HAP-1 (cell line): ENCODE measurements around the gene GNAL.

Source experiments
- DNase-seq, 2 experiments: peaks; one replicate each; pipeline ENCODE4 v3.0.0-alpha.2; 2016 to 2020; ENCODE audit warnings: low spot score in 2 of 2
- H3K27me3 ChIP-seq: fragments of 250-450 bp; sonication (Bioruptor Pico); 2 replicates; pipeline ENCODE4 v1.5.1; 2020; ENCODE audit warnings: low read depth, mild to moderate bottlenecking, moderate library complexity
- H3K36me3 ChIP-seq: fragments of 250-450 bp; sonication (Bioruptor Pico); replicated peaks from 2 replicates; pipeline ENCODE4 v1.5.1; 2020; ENCODE audit warnings: mild to moderate bottlenecking
- H3K4me1 ChIP-seq: fragments of 250-450 bp; sonication (Bioruptor Pico); 2 replicates; pipeline ENCODE4 v1.5.1; 2020; ENCODE audit warnings: mild to moderate bottlenecking
- H3K4me3 ChIP-seq: fragments of 250-450 bp; sonication (Bioruptor Pico); 2 replicates; pipeline ENCODE4 v1.5.1; 2020; ENCODE audit warnings: mild to moderate bottlenecking, moderate library complexity
- H3K9me3 ChIP-seq: fragments of 250-450 bp; sonication (Bioruptor Pico); 2 replicates; pipeline ENCODE4 v1.5.1; 2020; ENCODE audit warnings: mild to moderate bottlenecking, moderate library complexity
- in situ Hi-C: fragments of 300-500 bp; cut with MboI; formaldehyde crosslinking; loops from 3 replicates; pipeline ENCODE4 v1.14.3; 2020; ENCODE audit warnings: low sequenced_read_pairs, inconsistent platforms, mixed read lengths

GNAL gene

GRCh38 chr18:11866764-11867163, 177.7 kb downstream of the GNAL start:
- in situ Hi-C loops: no loop called here
- H3K4me3 ChIP-seq: no peak overlapping the region
- no peaks in the 10 kb centered on the region for H3K9me3 ChIP-seq
- no peaks in the 10 kb centered on the region for H3K27me3 ChIP-seq
- no peaks in the 10 kb centered on the region for H3K36me3 ChIP-seq
- no peaks in the 10 kb centered on the region for H3K4me1 ChIP-seq
- DNase-seq: no peak

DNA sequence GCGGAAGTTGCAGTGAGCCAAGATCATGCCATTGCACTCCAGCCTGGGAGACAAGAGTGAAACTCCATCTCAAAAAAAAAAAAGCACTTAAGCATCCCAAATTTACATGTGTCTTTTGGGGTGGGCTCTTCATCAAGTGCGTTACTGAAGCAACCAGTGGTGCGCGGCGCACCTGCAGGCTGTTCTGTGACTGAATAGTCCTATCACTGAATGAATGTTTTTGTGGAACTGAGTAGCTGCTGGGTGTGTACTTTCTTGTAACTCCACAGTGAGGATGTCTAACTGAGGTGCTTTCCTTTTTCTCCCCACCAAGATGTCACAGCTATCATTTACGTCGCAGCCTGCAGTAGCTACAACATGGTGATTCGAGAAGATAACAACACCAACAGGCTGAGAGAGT, 179.2 kb downstream of the GNAL start:
- H3K4me3 ChIP-seq: no peak overlapping the region
- H3K4me1 ChIP-seq: no peaks in the 10 kb centered on the region
- H3K9me3 ChIP-seq: no peaks in the 10 kb centered on the region
- no peak for DNase-seq
- H3K27me3 ChIP-seq: no peaks in the 10 kb centered on the region
- H3K36me3 ChIP-seq: no peaks in the 10 kb centered on the region
- in situ Hi-C loops: no loop called here

GRCh38 chr18:11871501-11871900, 182.4 kb downstream of the GNAL start:
- H3K36me3 ChIP-seq: no peaks in the 10 kb centered on the region; the same call in 1 of the 2 replicates
- DNase-seq: no peak
- in situ Hi-C loops: no loop called here
- H3K4me3 ChIP-seq: no peak overlapping the region
- H3K9me3 ChIP-seq: no peaks in the 10 kb centered on the region
- no peaks in the 10 kb centered on the region for H3K27me3 ChIP-seq
- no peaks in the 10 kb centered on the region for H3K4me1 ChIP-seq

DNA sequence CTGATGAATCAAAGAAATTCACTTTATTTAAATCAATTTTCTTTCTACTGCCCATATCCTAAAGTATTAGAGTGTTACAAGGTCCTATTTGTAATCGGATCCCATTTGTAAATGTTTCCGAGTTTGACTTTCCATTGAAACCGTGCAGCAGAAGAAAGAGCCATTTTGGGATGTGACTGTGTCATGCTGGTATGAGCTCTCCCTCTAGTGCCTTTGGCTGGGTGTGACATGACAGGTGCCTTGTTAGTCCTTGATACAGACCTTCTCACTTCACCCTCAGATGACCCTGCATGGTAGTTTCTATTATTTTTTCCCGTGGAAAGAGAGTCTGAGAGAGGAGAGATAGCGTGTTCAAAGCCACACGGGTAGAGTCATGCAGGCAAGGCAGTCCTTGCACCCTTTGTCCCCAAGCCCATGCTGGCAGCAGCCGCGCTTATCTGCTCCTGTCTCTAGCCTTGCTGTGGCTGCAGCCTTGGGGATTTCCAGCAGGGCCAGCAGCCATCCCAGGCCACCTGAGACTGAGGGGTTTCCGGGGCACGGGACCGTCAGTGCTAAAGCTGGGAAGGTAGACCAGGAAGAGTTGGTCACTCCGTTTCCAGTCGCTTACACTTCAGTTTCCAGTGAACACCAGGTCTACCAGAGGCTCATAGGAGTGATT, 183.5 kb downstream of the GNAL start:
- Histone ChIP-seq H3K4me3 (no peak overlapping the region), H3K9me3 (no peaks in the 10 kb centered on the region), H3K36me3 (no peaks in the 10 kb centered on the region; the same call in 1 of the 2 replicates), H3K4me1 (no peaks in the 10 kb centered on the region), H3K27me3 (no peaks in the 10 kb centered on the region)
- in situ Hi-C loops: no loop called here
- DNase-seq: peak in 1 of 2 experiments; percentile 23

DNA sequence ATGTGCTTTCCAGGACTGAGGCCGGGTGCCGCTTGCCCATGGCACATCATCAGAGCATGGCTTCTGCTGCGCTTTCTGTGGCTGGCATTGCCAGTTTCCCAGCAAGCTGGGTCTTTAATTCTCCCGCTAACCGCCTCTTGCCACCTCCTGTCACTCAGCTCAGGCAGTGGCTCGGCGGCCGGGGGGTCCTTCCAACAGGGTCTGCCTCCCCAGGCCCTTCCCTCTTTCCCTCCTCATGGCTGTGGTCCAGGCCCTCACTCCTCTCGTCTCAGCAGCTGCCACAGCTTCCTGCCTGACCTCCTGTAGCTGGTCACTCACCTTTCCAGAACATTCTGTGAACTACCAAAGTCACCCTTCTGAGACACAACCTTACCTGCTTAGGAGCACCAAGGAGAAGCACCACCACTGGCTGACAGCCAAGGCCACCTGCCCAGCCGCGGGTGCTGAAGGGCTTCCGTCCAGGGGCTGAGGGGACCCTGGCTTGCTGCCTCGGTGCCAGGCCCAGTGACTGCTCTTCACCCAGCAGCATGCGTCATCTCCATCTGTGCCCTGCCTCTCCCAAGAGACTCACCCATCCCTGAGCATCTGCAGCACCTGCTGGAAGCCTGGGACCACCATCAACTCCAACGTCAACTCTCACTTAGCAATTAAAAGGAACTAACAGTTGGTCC, 184.7 kb downstream of the GNAL start:
- DNase-seq: no peak
- in situ Hi-C loops: no loop called here
- H3K9me3 ChIP-seq: no peaks in the 10 kb centered on the region
- H3K4me3 ChIP-seq: no peak overlapping the region
- no peaks in the 10 kb centered on the region for H3K27me3 ChIP-seq
- H3K4me1 ChIP-seq: no peaks in the 10 kb centered on the region
- no peaks in the 10 kb centered on the region; the same call in 1 of the 2 replicates for H3K36me3 ChIP-seq

DNA sequence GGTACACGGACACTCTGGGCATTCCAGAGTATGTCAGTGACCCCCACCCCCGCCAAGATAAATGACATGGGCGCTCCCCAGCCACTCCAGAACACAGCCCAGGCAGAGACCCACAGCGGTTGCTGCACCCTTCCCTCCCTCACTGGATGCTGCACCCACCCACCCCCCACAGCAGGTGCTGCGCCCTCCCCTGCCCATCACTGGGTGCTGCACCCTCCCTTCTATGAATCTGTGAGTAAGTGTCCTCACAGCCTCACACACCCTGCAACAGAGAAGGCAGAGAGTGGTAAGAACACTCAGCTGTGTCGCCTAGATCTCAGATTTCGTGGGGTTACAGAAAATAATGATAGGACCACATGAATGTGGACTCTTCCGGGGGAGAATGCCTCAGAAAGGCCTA, 185.6 kb downstream of the GNAL start:
- DNase-seq: no peak
- Histone ChIP-seq H3K4me1 (no peaks in the 10 kb centered on the region), H3K4me3 (no peak overlapping the region), H3K9me3 (no peaks in the 10 kb centered on the region), H3K27me3 (no peaks in the 10 kb centered on the region), H3K36me3 (no peaks in the 10 kb centered on the region; the same call in 1 of the 2 replicates)
- in situ Hi-C loops: no loop called here

DNA sequence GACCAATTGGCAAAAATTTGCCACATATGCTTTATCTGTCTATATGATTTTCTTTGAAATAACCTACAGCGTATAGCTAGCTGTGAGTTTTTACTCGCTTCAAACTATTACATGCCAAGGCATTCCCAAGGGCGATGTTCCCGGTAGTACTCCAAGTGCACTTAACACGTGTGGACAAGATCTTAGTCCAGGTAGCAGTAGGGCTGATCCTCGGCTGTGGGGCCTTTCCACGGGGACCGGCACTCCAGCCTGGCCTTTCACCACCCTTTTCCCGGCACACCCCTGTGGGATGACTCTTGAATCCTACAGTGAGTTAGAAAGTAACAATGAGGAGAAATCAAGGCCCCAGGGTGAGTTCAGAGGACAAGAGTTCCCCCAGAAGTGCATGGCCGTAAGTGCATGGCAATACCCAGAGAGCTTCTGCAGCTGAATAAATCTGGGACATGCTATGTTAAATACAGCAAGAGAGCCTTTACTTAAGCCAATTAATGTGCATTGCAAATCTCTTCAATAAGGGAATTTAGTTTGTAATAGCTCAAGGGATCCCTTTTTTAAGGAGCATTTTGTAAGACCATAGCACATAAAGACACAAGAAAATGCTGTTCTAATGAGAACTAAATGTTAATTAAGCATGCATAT, 188.6 kb downstream of the GNAL start:
- no peaks in the 10 kb centered on the region; the same call in 1 of the 2 replicates for H3K36me3 ChIP-seq
- H3K27me3 ChIP-seq: no peaks in the 10 kb centered on the region
- DNase-seq: no peak
- no peaks in the 10 kb centered on the region for H3K4me1 ChIP-seq
- no peaks in the 10 kb centered on the region for H3K9me3 ChIP-seq
- no peak overlapping the region for H3K4me3 ChIP-seq
- in situ Hi-C loops: no loop called here

GRCh38 chr18:11880586-11881304, 191.7 kb downstream of the GNAL start:
- Histone ChIP-seq H3K27me3 (no peaks in the 10 kb centered on the region), H3K36me3 (no peaks in the 10 kb centered on the region; the same call in 1 of the 2 replicates), H3K9me3 (no peaks in the 10 kb centered on the region), H3K4me1 (no peaks in the 10 kb centered on the region), H3K4me3 (no peak overlapping the region)
- in situ Hi-C loops: no loop called here
- DNase-seq: no peak

- peaks cover 1% of the 10 kb centered on the region for H3K36me3 ChIP-seq
- H3K4me3 ChIP-seq: no peak overlapping the region
- no peaks in the 10 kb centered on the region for H3K9me3 ChIP-seq
- H3K4me1 ChIP-seq: no peaks in the 10 kb centered on the region
- DNase-seq: no peak
- no peaks in the 10 kb centered on the region for H3K27me3 ChIP-seq
- in situ Hi-C loops: no loop called here
These were observed 193.6 kb downstream of the GNAL start for GRCh38 chr18:11882636-11883035.

DNA sequence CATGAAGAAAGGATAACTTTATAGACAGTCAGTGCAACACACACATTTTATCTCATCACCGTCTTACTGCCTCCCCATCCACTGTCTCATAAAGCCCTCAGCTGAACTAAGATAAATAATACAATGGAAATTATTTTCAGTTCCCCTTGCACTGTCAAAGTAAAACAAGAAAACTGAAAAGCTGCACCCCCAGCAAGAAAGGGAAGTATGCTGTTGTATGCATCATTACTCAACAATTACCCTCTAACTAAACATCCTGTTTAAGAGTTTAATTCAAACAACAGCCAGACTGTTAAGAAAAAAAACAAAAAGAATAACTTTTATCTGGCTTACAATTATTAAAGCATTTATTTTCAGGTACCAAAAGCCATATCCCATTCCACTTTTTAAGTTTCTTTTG, 194.1 kb downstream of the GNAL start:
- H3K4me1 ChIP-seq: no peaks in the 10 kb centered on the region
- H3K36me3 ChIP-seq: peaks cover 6% of the 10 kb centered on the region
- no peaks in the 10 kb centered on the region for H3K27me3 ChIP-seq
- in situ Hi-C loops: no loop called here
- H3K4me3 ChIP-seq: no peak overlapping the region
- DNase-seq: no peak
- H3K9me3 ChIP-seq: no peaks in the 10 kb centered on the region

DNA sequence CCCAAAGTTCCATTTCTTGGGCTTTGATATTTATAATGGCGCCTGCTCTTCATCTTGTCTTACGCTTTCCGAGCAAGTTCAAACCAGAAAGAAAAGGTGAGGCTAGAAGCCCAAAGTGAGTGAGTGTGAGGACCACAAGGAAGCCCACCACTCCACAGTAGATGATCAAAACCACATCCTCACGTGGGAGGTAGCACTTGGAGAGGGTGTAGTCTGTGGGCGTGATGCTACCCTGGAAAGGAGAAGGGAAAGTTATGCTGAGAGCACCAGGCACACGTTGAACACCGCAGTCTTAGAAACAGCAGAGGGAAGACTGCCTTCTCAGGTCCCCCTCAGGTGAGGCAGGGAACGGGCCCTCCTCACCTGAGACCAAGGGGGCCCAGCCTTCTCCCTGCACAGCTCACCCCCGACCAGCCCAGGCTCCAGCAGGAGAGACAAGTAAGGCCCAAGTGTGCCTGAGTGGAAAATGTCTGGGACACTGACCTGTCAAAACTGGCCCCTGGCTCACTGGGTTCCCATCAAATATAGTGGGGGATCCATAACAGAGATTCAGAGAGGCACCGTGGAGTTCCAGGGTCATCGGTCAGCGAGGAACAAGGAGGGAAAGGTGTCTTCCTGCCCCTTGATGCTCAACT, 195.4 kb downstream of the GNAL start:
- in situ Hi-C loops: no loop called here
- Histone ChIP-seq H3K4me1 (no peaks in the 10 kb centered on the region), H3K36me3 (peaks cover 9% of the 10 kb centered on the region), H3K27me3 (no peaks in the 10 kb centered on the region), H3K4me3 (no peak overlapping the region), H3K9me3 (no peaks in the 10 kb centered on the region)
- DNase-seq: no peak

DNA sequence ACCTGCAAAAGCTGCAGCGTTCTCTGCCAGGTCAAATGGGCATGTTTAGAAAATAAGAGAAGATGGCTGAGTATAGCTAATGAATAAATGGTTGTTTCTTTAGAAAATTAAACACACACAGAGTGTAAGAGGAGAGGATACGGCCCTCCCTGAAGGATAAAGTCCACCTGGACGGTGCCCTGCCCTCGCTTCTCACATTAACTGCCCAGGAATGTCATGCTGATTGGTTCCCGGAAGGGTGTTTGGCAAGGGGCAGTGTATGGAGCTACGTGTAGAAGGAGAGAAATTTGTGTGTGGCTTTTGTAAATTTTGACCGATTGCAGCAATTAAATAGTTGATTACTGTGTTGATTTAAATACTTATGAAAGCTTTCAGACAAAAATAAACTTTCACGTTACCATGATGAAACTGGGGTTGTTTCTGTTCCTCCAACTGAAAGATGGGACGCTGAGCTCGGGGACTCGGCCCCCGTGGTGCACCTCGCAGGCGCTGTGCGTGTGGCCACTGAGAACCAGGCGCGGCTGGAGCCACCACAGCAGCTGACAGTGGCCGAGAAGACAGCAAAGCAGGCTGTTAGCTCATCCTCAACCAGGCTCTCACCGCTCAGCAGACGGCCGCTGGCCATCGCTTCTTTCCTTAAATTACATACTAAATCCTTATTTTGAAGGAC, 196.3 kb downstream of the GNAL start:
- in situ Hi-C loops: no loop called here
- DNase-seq: no peak
- no peaks in the 10 kb centered on the region for H3K4me1 ChIP-seq
- H3K4me3 ChIP-seq: no peak overlapping the region
- H3K36me3 ChIP-seq: peaks cover 9% of the 10 kb centered on the region
- no peaks in the 10 kb centered on the region for H3K27me3 ChIP-seq
- no peaks in the 10 kb centered on the region for H3K9me3 ChIP-seq

- Histone ChIP-seq H3K27me3 (no peaks in the 10 kb centered on the region), H3K9me3 (no peaks in the 10 kb centered on the region), H3K4me3 (no peak overlapping the region), H3K36me3 (peaks cover 9% of the 10 kb centered on the region), H3K4me1 (no peaks in the 10 kb centered on the region)
- no peak for DNase-seq
- in situ Hi-C loops: no loop called here
These were observed 197.6 kb downstream of the GNAL start for GRCh38 chr18:11886577-11887110.
